ENCODE results near the gene PRAMEF25.
"Not testable (repeated sequence)": the region's sequence is repeated elsewhere in the genome, so short reads cannot be mapped to it uniquely, and the experiment has no call there.

Gene PRAMEF25

GRCh38 chr1:13070474-13070873 is at the start of gene PRAMEF25:
TSS of gene PRAMEF25 (plus strand) at chr1:13070774. CDS start at chr1:13073694, 2,920 bp downstream.
- not testable (repeated sequence) for DNase-seq

- DNase-seq = not testable (repeated sequence)
These were observed 14.1 kb upstream of the PRAMEF25 start, which contains the start of gene PRAMEF27 for GRCh38 chr1:13056475-13056874. TSS of gene PRAMEF27 (minus strand) at chr1:13056575. CDS start at chr1:13053659, 2,916 bp downstream.

- DNase-seq = not testable (repeated sequence)
These were observed 46.2 kb downstream of the PRAMEF25 start, which contains the start of gene HNRNPCL2 for GRCh38 chr1:13116754-13117153. TSS of gene HNRNPCL2 (minus strand) at chr1:13116854. CDS start at chr1:13116400, 454 bp downstream.
